Osteoblast (primary cell): ENCODE data around the gene TSPAN11. TPM values are rescaled to one million over a fixed set of nuclear protein-coding genes. Genes with fewer than 3 reads are reported as not detected.

Experiments used
- DNase-seq: peaks from one replicate; pipeline ENCODE4 v3.0.0; 2011; ENCODE audit warnings: low spot score, mixed read lengths; ENCODE audit not compliant: insufficient read length; ENCODE audit errors: missing footprints
- H2AFZ ChIP-seq: 2 replicates; pipeline ENCODE4 v1.6.0; 2011; ENCODE audit warnings: mild to moderate bottlenecking, low read length
- H3K27ac ChIP-seq: 2 replicates; pipeline ENCODE4 v1.5.1; 2011; ENCODE audit warnings: mild to moderate bottlenecking, low read depth, low read length, moderate library complexity
- H3K27me3 ChIP-seq: 2 replicates; pipeline ENCODE4 v1.6.0; 2012; ENCODE audit warnings: mild to moderate bottlenecking, control low read depth, inconsistent platforms, low read length, moderate library complexity; ENCODE audit not compliant: insufficient read depth
- H3K36me3 ChIP-seq: 2 replicates; pipeline ENCODE4 v1.5.1; 2011; ENCODE audit warnings: mild to moderate bottlenecking, low read length, control low read depth, moderate library complexity; ENCODE audit not compliant: insufficient read depth
- H3K4me1 ChIP-seq: 2 replicates; pipeline ENCODE4 v1.5.1; 2011; ENCODE audit warnings: mild to moderate bottlenecking, low read length, control low read depth, moderate library complexity; ENCODE audit not compliant: insufficient read depth
- H3K4me2 ChIP-seq: 2 replicates; pipeline ENCODE4 v1.6.0; 2011; ENCODE audit warnings: mild to moderate bottlenecking, low read length; ENCODE audit not compliant: insufficient read depth
- H3K4me3 ChIP-seq: fragments of 200-600 bp; sonication (generic); 3 replicates; pipeline ENCODE4 v1.5.1; 2012; ENCODE audit warnings: mild to moderate bottlenecking, low read length, inconsistent platforms; ENCODE audit not compliant: insufficient read depth
- H3K79me2 ChIP-seq: 2 replicates; pipeline ENCODE4 v1.6.0; 2012; ENCODE audit warnings: mild to moderate bottlenecking, low read length, control low read depth, inconsistent platforms; ENCODE audit not compliant: insufficient read depth
- H3K9me3 ChIP-seq: 2 replicates; pipeline ENCODE4 v1.5.1; 2011; ENCODE audit warnings: low read depth, low read length, control low read depth
- H4K20me1 ChIP-seq: 2 replicates; pipeline ENCODE4 v1.6.0; 2012; ENCODE audit warnings: mild to moderate bottlenecking, low read length, control low read depth; ENCODE audit not compliant: insufficient read depth
- CTCF ChIP-seq: IDR thresholded peaks from 2 replicates; pipeline ENCODE4 v1.5.1; 2011; ENCODE audit warnings: mild to moderate bottlenecking, low read depth, low read length, moderate library complexity; ENCODE audit errors: extremely low read depth
- total RNA-seq: library from RNA; depleted of rRNA; stranded (reverse); fragments of >200 nt; gene quantifications from 2 replicates; pipeline ENCODE4 v1.2.3, GENCODE V29; 2012

Gene TSPAN11
- total RNA-seq, 1 donor, result 5.4 TPM

- H3K79me2 ChIP-seq, result no peaks in the 10 kb centered on the region
- no peak overlapping the region for H2AFZ ChIP-seq
- no peaks in the 10 kb centered on the region for H3K4me1 ChIP-seq
- no peak overlapping the region for H3K4me2 ChIP-seq
- H3K4me3 ChIP-seq, result no peak overlapping the region
- H4K20me1 ChIP-seq, result no peaks in the 10 kb centered on the region
- no peak for TF ChIP-seq CTCF
- no peak for DNase-seq
- no peaks in the 10 kb centered on the region for H3K27me3 ChIP-seq
- H3K36me3 ChIP-seq, result no peaks in the 10 kb centered on the region
- H3K9me3 ChIP-seq, result no peaks in the 10 kb centered on the region
- no peak overlapping the region for H3K27ac ChIP-seq
Observed at GRCh38 chr12:30973175-30973574, 46.6 kb downstream of the TSPAN11 start.

GRCh38 chr12:30973830-30974229 lies 47.3 kb downstream of the TSPAN11 start:
- Histone ChIP-seq H3K4me1 (no peaks in the 10 kb centered on the region), H3K27me3 (no peaks in the 10 kb centered on the region), H2AFZ (no peak overlapping the region), H3K9me3 (no peaks in the 10 kb centered on the region), H3K4me2 (no peak overlapping the region), H3K36me3 (no peaks in the 10 kb centered on the region), H4K20me1 (no peaks in the 10 kb centered on the region), H3K4me3 (no peak overlapping the region), H3K79me2 (no peaks in the 10 kb centered on the region), H3K27ac (no peak overlapping the region)
- no peak for TF ChIP-seq CTCF
- DNase-seq, result no peak

GRCh38 chr12:30974746-30975500 lies 48.4 kb downstream of the TSPAN11 start:
- no peak overlapping the region for H3K27ac ChIP-seq
- no peaks in the 10 kb centered on the region for H4K20me1 ChIP-seq
- TF ChIP-seq CTCF, result no peak
- no peaks in the 10 kb centered on the region for H3K36me3 ChIP-seq
- H3K79me2 ChIP-seq, result no peaks in the 10 kb centered on the region
- no peaks in the 10 kb centered on the region for H3K9me3 ChIP-seq
- H3K4me1 ChIP-seq, result no peaks in the 10 kb centered on the region
- no peak overlapping the region for H2AFZ ChIP-seq
- no peak overlapping the region for H3K4me3 ChIP-seq
- no peaks in the 10 kb centered on the region for H3K27me3 ChIP-seq
- H3K4me2 ChIP-seq, result no peak overlapping the region
- no peak for DNase-seq

GRCh38 chr12:30975581-30975980 lies 49.0 kb downstream of the TSPAN11 start:
- H3K4me3 ChIP-seq, result no peak overlapping the region
- no peaks in the 10 kb centered on the region for H4K20me1 ChIP-seq
- no peak for DNase-seq
- H3K9me3 ChIP-seq, result no peaks in the 10 kb centered on the region
- no peak overlapping the region for H3K27ac ChIP-seq
- no peak overlapping the region for H2AFZ ChIP-seq
- H3K27me3 ChIP-seq, result no peaks in the 10 kb centered on the region
- TF ChIP-seq CTCF, result no peak
- H3K4me2 ChIP-seq, result no peak overlapping the region
- H3K36me3 ChIP-seq, result no peaks in the 10 kb centered on the region
- no peaks in the 10 kb centered on the region for H3K79me2 ChIP-seq
- no peaks in the 10 kb centered on the region for H3K4me1 ChIP-seq
